VCaP (cell line): ENCODE data around the gene MRPL51.
"Not testable (repeated sequence)": the region's sequence is repeated elsewhere in the genome, so short reads cannot be mapped to it uniquely, and the experiment has no call there.

ENCODE experiments used
- H3K27ac ChIP-seq: fragments of 450-650 bp; 2 replicates; pipeline ENCODE4 v1.5.1; 2017
- TF ChIP-seq, protein P1 (sequence below): fragments of 450-650 bp; conservative IDR thresholded peaks from 2 replicates; pipeline ENCODE4 v1.5.1; 2017; ENCODE audit warnings: mild to moderate bottlenecking, moderate library complexity

MRPL51 gene

DNA sequence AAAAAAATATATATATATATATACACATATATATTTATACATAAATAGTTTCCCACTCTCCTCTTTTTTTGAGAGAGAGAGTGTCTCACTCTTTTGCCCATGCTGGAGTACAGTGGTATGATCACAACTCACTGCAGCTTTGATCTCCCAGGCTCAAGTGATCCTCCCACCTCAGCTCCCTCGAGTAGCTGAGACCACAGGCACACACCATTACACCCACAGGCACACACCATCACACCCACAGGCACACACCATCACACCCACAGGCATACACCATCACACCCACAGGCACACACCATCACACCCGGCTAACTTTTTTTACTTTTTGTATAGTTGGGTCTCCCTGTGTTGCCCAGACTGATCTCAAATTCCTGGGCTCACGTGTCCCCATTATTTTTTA, 27.1 kb upstream of the MRPL51 start:
- TF ChIP-seq, protein P1, sequence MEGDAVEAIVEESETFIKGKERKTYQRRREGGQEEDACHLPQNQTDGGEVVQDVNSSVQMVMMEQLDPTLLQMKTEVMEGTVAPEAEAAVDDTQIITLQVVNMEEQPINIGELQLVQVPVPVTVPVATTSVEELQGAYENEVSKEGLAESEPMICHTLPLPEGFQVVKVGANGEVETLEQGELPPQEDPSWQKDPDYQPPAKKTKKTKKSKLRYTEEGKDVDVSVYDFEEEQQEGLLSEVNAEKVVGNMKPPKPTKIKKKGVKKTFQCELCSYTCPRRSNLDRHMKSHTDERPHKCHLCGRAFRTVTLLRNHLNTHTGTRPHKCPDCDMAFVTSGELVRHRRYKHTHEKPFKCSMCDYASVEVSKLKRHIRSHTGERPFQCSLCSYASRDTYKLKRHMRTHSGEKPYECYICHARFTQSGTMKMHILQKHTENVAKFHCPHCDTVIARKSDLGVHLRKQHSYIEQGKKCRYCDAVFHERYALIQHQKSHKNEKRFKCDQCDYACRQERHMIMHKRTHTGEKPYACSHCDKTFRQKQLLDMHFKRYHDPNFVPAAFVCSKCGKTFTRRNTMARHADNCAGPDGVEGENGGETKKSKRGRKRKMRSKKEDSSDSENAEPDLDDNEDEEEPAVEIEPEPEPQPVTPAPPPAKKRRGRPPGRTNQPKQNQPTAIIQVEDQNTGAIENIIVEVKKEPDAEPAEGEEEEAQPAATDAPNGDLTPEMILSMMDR: no peak
- no peak overlapping the region for H3K27ac ChIP-seq

DNA sequence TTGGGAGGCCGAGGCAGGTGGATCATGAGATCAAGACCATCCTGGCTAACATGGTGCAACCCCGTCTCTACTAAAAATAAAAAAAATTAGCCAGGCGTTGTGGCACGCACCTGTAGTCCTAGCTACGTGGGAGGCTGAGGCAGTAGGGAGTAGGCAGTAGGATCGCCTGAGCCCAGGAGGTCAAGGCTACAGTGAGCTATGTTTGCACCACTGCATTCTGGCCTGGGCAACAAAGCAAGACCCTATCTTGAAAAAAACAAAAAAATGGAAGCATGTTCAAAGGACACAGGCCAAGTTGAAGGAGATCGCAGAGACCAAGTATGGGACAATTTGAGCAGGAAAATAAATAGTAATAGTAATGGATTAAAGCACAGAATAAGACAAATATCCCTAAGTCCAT, 15.0 kb upstream of the MRPL51 start:
- TF ChIP-seq, protein P1: no peak
- no peak overlapping the region for H3K27ac ChIP-seq

DNA sequence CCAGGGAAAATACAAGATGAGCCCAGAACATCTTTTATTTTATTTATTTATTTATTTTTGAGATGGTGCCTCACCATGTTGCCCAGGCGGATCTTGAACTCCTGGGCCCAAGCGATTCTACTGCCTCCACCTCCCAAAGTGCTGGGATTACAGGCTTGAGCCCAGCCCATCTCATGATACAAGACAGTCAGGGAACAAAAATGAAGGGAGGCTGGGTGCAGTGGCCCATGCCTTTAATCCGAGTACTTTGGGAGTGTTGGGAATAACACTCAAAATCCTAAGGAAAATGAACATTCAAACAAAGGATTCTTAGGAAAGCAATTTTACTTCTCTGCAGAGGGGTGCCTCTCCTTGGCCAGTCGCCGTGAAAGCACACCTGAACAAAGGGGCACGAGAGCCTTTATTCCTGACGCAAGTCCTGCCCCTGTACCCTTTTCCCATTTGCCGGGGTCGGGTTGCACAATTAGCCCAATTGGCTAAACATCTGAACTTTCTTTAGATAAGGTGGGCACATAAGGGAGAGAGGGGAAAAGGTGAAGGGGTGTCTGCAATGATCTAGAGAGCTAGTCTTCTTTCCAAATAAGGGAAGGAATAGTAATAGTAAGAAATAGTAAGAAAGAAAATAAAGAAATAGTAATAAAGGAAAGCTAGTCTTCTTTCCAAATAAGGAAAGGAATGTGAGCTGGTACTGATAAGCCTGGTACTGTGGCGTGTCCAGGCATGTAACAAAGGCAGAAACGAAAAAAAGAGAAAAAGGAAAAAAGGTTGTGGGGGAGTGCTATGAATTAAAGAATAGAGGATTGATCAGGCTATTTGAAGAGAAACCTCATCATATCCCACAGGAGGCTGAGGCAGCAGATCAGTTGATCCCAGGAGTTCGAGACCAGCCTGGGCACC, 14.3 kb upstream of the MRPL51 start:
- H3K27ac ChIP-seq: no peak overlapping the region
- TF ChIP-seq, protein P1: no peak

DNA sequence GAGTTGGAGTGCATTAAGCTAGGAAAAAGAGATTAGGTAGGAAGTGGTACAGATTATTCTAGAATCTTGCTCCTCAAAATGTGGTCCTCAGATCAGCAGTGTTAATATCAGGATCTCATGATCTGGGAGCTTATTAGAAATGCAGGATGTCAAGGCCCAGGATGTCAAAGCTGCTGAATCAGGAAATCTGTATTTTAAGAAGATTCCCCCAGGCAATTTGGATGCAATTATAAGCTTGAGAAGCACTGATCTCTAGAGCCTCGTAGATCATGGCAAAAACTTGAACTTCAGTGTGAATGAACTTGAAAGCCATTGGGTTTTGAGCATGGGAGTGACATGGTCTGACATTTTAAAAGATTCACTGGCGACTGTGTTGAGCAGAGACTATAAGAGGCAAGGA, 7.4 kb upstream of the MRPL51 start:
- H3K27ac ChIP-seq: no peak overlapping the region
- TF ChIP-seq, protein P1: no peak

DNA sequence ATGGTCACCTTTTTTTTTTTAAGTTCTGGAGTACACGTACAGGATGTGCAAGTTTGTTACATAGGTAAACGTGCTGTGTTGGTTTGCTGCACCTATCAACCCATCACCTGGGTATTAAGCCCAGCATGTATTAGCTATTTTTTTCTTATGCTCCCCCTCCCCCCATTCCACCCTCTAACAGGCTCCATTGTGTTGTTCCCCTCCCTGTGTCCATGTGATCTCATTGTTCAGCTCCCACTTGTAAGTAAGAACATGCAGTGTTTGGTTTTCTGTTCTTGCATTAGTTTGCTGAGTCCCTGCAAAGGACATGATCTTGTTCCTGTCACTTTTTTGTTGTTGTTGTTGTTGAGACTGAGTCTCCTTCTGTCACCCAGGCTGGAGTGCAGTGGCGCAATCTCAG, 4.2 kb upstream of the MRPL51 start:
- H3K27ac ChIP-seq: not testable (repeated sequence)

DNA sequence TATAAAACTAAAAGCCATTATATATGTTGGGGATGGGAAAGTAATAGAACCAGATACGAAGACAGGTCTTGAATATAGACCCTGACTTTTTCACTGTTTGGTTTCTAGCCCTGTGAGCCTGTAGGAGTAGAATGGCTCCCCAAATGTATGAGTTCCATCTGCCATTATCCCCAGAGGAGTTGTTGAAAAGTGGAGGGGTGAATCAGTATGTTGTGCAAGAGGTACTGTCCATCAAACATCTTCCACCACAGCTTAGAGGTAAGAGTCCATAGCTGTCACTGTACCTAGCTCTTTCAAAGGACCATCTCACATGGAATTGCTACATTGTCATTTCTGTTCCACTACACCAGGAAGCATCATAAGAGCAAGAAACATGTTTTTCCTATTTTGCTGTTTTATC, 1.9 kb upstream of the MRPL51 start:
- TF ChIP-seq, protein P1: no peak
- peak overlapping the region; percentile 96 for H3K27ac ChIP-seq

DNA sequence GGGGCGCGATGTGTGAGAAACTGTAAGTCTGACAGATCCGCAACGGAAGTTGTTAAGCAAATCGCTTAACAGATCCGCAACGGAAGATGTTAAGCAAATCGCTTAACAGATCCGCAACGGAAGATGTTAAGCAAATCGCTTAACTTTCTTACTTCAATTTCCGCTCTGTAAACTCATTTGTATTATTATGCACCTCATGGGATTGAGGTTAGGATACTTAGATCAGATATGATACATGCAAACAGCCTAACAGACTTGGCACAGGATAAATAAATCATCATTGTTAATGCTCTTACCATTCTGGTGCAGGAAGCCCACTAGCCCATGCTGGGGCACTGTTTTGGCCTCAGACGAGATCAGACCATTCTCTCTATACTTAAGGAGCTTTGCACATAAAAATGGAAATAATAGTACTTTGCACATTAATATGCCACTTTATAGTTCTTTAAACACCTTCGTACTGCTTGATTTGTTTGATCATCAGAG, 1.2 kb upstream of the MRPL51 start:
- H3K27ac ChIP-seq: peak overlapping the region; percentile 96
- TF ChIP-seq, protein P1: peak; percentile 23
